H54 (cell line): ENCODE results near the gene E2F1.

Source experiments
- DNase-seq: peaks from one replicate; pipeline ENCODE4 v3.0.0; 2011; ENCODE audit warnings: low spot score, mixed read lengths; ENCODE audit not compliant: insufficient read length
- FAIRE-seq: peaks from 3 replicates; lab custom pipeline; 2011; peaks lifted over from hg19 to GRCh38; lab: Jason Lieb, UNC
- POLR2A ChIP-seq: IDR thresholded peaks from 2 replicates; pipeline ENCODE4 v1.6.1; 2011; ENCODE audit warnings: low read depth, mild to moderate bottlenecking, low read length

The E2F1 gene

GRCh38 chr20:33658510-33658909 is 27.7 kb downstream of the E2F1 start:
- FAIRE-seq, result no peak
- TF ChIP-seq POLR2A, result no peak
- no peak for DNase-seq

DNA sequence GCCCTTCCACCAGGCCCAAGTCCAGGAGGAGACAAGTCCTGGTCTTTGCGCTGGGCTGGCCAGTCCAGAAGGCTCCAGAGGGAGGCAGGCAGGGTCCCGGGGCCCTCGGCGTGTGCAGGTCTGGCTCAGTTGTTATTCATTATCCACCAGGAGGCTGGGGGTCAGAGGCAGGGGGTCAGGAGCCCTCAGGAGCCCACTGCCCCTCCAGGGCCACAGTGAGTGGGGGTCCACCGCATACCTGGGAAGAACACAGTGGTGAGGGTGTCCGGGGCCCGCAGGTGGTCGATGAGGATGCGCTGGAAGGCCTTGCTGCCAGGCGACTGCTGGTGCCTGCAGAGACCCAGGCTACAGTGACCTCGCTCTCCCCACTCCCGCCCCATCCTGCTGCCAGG is 28.5 kb downstream of the E2F1 start:
- DNase-seq, result no peak
- FAIRE-seq, result no peak
- no peak for TF ChIP-seq POLR2A

GRCh38 chr20:33656783-33657703 is 29.1 kb downstream of the E2F1 start:
- FAIRE-seq (no peak), DNase-seq (no peak)
- no peak for TF ChIP-seq POLR2A

DNA sequence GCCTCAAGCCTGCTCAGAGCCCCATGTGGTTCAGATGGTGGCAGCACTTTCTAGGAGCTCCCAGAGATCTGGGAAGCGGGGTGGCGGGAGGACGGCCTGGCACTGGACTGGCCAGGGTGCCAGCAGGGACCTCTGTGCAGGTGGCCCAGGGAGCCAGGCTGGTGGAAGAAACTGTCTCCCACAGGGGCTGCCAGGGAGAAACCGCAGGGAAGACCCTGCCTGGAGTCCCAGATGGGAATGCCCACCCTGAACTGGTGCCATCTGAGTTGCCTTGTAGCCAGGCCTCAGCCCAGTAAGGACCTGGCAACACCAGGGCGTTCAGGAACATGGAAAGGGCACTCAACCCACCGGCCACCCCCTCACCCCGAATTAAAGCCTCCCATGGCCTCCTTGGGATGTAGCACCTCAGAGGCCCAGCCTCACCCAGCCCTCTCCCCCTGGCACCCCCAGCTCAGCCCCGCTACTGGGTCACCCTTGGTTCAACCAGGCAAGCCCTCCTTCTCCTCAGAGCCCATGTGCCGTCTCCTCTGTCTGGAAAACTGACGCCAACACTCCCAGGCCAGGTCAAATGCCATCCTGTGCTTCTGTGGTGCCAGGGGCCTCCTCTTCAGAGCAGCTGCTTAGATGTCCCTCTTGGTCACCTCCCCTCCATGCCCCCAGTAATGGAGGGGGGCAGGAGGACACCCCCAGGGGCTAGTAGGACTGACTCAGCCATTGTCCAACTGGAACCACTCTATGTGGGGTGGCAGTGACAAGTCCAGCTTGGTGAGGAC is 30.0 kb downstream of the E2F1 start:
- 0 out of 2 replicates have a peak, but pooled peaks have one; percentile 6 for TF ChIP-seq POLR2A
- FAIRE-seq (no peak), DNase-seq (no peak)

DNA sequence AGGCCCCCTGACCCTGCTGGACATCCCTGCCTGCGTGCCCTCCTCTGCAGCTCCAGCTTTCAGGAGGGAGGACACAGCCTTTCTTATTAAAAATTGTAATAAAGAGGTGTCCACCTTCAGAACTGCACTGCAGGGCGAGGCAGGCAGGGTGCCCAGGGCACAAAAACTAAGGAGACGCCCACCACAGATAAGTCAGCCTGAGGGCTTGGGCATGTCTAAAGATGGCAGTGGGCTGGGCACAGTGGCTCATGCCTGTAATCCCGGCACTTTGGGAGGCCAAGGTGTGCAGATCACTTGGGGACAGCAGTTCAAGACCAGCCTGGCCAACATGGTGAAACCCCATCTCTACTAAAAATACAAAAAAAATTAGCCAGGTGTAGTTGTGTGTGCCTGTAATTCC is 31.0 kb downstream of the E2F1 start:
- TF ChIP-seq POLR2A, result no peak
- DNase-seq (no peak), FAIRE-seq (no peak)

- DNase-seq, result no peak
- no peak for FAIRE-seq
- no peak for TF ChIP-seq POLR2A
Observed at GRCh38 chr20:33654680-33655161, 31.5 kb downstream of the E2F1 start.

- TF ChIP-seq POLR2A, result no peak
- no peak for FAIRE-seq
- DNase-seq, result no peak
Observed at GRCh38 chr20:33653900-33654596, 32.1 kb downstream of the E2F1 start.

GRCh38 chr20:33653218-33653899 is 32.8 kb downstream of the E2F1 start:
- TF ChIP-seq POLR2A, result no peak
- FAIRE-seq (no peak), DNase-seq (no peak)

GRCh38 chr20:33651562-33652048 is 34.6 kb downstream of the E2F1 start:
- TF ChIP-seq POLR2A, result no peak
- no peak for FAIRE-seq
- no peak for DNase-seq

DNA sequence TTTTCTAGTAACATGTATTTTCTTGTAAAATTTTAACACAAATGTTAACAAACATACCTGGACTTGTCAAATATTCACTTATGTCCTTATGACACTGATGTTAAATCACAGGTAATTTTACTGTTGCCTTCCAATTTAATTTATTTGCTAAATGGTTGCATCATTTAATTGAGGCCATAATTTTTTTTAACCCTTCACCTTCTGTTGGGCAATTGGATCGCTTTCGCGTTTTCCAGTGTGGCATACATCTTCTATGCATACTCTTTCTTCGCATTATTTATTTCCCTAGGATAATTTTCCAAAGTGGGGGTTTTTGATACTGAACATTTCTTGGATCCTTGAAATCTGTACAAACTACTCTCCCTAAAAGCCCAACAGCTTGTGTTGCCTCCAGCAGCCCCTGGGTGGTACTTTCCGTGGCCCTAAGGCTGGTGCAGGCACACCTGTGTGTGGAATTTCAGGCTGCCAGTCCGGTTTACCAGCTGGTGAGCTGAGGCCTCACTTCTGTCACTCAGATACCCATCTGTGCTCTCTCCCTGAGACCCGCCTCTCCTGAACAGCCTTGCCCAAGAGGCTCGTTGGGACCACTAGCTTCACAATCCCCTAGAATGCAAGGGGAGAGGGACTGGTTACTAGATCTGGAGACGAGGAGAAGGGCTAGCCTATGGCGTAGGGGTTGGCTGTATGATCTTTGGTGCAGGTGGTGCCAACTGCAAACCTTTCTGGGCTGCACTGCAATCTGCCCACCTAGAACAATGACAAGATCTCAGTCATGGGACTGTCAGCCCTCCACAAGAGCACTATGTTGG is 35.2 kb downstream of the E2F1 start:
- no peak for TF ChIP-seq POLR2A
- DNase-seq (no peak), FAIRE-seq (no peak)

GRCh38 chr20:33650111-33650752 is 36.0 kb downstream of the E2F1 start:
- FAIRE-seq (no peak), DNase-seq (no peak)
- TF ChIP-seq POLR2A, result no peak

DNA sequence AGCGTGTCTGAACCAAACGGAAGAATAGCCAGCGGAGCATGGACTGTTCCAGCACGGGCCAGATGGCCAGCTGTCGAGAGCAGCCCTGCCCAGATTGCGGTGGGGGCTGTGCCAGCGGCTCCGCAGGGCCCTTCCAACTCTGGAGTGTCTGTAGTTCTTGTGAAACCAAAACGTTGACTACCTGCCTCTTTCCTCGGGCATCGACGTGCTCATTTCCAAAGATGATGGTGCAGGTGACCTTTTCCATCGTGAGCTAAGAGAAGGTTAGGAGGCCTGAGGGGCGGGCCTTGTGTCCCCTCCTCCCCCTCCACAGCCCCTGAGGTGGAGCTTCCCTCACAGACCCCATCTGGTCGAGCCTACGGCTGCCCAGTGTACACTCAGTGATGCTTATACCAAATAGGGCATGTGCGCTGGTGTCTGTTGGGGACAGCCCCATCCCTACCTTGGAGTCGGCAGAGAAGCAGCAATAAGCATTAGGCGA is 36.9 kb downstream of the E2F1 start:
- FAIRE-seq (no peak), DNase-seq (no peak)
- 0 out of 2 replicates have a peak, but pooled peaks have one; percentile 9 for TF ChIP-seq POLR2A
